Thyroid gland (tissue), 4 donors: Measurements from ENCODE around the gene SLC35A5. TPM values are rescaled to one million over a fixed set of nuclear protein-coding genes. Genes with fewer than 3 reads are reported as not detected.
A peak's percentile ranks its signal among the peaks of the same experiment; 100 is the strongest.

Experiments used
- DNase-seq, 2 donors: peaks; one replicate each; pipeline ENCODE4 v3.0.0-alpha.2; 2019
- H3K27ac ChIP-seq, 3 donors: fragments of 200-600 bp; sonication (generic); 1 replicate in 2 of 3; 2 replicates in 1 of 3; pipeline ENCODE4 v1.5.1; 2016 to 2019; ENCODE audit warnings: mild to moderate bottlenecking in 1 of 3, moderate library complexity in 1 of 3
- H3K27me3 ChIP-seq: fragments of 200-600 bp; sonication (generic); one replicate; pipeline ENCODE4 v1.5.1; 2019
- H3K36me3 ChIP-seq, 2 donors: fragments of 200-600 bp; sonication (generic); one replicate each; pipeline ENCODE4 v1.5.1; 2016 to 2019
- H3K4me1 ChIP-seq, 2 donors: fragments of 200-600 bp; sonication (generic); one replicate each; pipeline ENCODE4 v1.5.1; 2017 to 2019
- H3K4me3 ChIP-seq, 3 donors: fragments of 200-600 bp; sonication (generic); replicated peaks in 1 of 3; 1 replicate in 2 of 3; 2 replicates in 1 of 3; pipeline ENCODE4 v1.5.1; 2016; ENCODE audit warnings: mild to moderate bottlenecking in 1 of 3
- H3K9me3 ChIP-seq: fragments of 200-600 bp; sonication (generic); one replicate; pipeline ENCODE4 v1.5.1; 2017
- POLR2A ChIP-seq, 2 donors: fragments of 450-650 bp; IDR thresholded peaks; one replicate each; pipeline ENCODE4 v1.6.1; 2017; ENCODE audit warnings: antibody characterized with exemption in 2 of 2, mild to moderate bottlenecking in 2 of 2, moderate library complexity in 1 of 2
- WGBS, 2 donors: methylation state at CpG; one replicate each; pipeline ENCODE4 v1.1.5; 2017; 5-methylcytosine and 5-hydroxymethylcytosine counted together
- intact Hi-C: fragments of 100-400 bp; cut with DNase I; formaldehyde crosslinking; loops from one replicate; pipeline ENCODE4 v1.15.1; 2023
- total RNA-seq, 4 donors: library from RNA; depleted of rRNA; stranded (reverse); fragments of >200 nt; gene quantifications; one replicate each; pipeline ENCODE4 v1.2.3, GENCODE V29; 2016
- TF ChIP-seq, protein P1 (sequence below), 6 experiments: fragments of 200-600 bp in 3 of 6; fragments of 450-650 bp in 3 of 6; sonication (generic) in 3 of 6; IDR thresholded peaks; one replicate each; pipeline ENCODE4 v1.5.1; 2016 to 2019; ENCODE audit warnings: antibody characterized with exemption in 6 of 6, mild to moderate bottlenecking in 2 of 6, inconsistent platforms in 1 of 6, moderate library complexity in 1 of 6

The SLC35A5 gene
- total RNA-seq, 4 donors from 2014 or later = 39.5 to 66.1 (median 60.8) TPM

DNA sequence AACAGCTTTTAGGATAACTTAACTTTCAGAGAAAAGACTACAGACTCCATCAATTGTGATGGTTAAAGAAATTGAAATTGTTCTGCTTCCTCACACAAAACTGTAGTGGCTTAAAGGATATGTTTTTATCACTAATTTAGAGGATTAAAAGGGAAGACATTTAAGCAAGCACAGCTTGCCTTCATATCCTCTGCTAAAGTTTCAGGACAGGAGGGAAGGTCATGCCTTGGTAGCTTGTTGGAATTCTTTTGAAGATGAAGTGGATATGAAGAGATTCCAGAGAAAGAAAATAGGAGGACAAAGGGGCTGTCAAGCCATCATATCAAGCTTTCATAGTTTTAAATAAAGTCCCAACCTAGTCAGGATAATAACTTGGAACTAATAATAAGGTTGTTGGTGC is 46.0 kb downstream of the SLC35A5 start:
- DNase-seq = no peak
- TF ChIP-seq POLR2A (IDR thresholded peaks at IDR 0.05) = no peak
- TF ChIP-seq, protein P1, sequence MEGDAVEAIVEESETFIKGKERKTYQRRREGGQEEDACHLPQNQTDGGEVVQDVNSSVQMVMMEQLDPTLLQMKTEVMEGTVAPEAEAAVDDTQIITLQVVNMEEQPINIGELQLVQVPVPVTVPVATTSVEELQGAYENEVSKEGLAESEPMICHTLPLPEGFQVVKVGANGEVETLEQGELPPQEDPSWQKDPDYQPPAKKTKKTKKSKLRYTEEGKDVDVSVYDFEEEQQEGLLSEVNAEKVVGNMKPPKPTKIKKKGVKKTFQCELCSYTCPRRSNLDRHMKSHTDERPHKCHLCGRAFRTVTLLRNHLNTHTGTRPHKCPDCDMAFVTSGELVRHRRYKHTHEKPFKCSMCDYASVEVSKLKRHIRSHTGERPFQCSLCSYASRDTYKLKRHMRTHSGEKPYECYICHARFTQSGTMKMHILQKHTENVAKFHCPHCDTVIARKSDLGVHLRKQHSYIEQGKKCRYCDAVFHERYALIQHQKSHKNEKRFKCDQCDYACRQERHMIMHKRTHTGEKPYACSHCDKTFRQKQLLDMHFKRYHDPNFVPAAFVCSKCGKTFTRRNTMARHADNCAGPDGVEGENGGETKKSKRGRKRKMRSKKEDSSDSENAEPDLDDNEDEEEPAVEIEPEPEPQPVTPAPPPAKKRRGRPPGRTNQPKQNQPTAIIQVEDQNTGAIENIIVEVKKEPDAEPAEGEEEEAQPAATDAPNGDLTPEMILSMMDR (IDR thresholded peaks at IDR 0.05) = no peak
- H3K4me3 ChIP-seq = no peak overlapping the region
- intact Hi-C loops = no loop called here
- H3K4me1 ChIP-seq = peaks cover 7 to 42% of the 10 kb centered on the region in 2 donors
- H3K27ac ChIP-seq = peak overlapping the region; percentile 48 to 77 (median 73)
- no peaks in the 10 kb centered on the region for H3K9me3 ChIP-seq
- no peaks in the 10 kb centered on the region for H3K36me3 ChIP-seq
- no peaks in the 10 kb centered on the region for H3K27me3 ChIP-seq

DNA sequence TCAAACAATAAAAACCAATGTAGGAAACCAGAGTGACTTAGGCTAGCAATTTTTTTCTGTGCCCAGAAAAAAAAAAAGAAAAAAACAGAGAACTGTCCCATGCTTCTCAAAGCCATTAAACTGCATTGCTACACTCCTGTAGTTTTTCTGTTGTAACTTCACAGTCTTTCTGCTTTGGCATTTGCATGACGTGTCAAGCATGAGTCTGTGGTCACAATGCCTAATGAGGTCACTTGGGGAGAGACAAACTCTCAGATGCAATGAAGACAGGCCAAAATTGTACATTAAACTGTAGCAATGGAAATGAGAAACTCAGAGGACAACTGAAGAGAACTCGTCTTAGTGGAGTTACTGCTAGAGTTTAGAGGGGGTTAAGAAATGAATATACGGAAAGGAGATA is 48.3 kb downstream of the SLC35A5 start:
- Histone ChIP-seq H3K4me3 (no peak overlapping the region), H3K4me1 (peaks cover 3 to 32% of the 10 kb centered on the region in 2 donors), H3K27me3 (no peaks in the 10 kb centered on the region), H3K36me3 (no peaks in the 10 kb centered on the region), H3K27ac (no peak overlapping the region), H3K9me3 (no peaks in the 10 kb centered on the region)
- intact Hi-C loops = no loop called here
- no peak for DNase-seq
- WGBS, 2 donors = 81 to 85% methylated on average over 3 of the region's 3 CpGs
- TF ChIP-seq POLR2A (IDR thresholded peaks at IDR 0.05) = no peak

DNA sequence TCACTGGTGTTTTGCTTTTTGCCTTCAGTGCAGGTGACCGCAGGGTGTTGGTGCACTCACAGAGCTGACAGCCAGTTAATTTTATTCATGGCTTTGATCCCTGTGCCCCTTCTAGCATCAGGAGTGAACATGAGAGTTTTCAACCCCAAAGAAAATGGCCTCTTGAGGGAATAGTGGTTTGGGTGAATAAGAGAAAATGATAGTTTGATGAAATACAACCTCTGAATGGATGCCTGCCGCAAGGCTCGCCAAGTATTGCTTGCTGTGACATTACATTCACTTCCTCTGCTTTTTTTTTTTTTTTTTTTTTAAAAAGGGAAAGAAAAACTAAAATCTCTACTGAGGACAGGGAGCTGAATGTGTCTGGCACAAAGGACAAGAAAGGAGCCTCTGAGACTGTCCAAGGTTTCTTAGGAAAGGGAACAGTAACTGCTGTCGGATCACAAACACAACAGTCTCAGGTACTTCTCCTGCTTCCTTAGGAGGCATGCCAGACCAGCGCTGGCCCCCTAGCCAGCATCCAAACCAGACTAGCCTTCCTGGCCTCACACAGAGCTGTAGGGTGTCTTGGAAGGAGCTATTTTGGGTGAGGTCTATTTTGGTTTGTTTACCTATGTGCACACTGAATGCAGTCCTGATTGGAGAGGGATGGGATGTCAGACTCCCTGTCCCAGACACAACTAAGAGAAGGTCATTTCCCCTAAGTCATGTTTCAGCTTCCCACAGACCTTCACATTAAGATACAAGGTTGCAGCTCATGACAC is 50.1 kb downstream of the SLC35A5 start:
- H3K27me3 ChIP-seq = no peaks in the 10 kb centered on the region

DNA sequence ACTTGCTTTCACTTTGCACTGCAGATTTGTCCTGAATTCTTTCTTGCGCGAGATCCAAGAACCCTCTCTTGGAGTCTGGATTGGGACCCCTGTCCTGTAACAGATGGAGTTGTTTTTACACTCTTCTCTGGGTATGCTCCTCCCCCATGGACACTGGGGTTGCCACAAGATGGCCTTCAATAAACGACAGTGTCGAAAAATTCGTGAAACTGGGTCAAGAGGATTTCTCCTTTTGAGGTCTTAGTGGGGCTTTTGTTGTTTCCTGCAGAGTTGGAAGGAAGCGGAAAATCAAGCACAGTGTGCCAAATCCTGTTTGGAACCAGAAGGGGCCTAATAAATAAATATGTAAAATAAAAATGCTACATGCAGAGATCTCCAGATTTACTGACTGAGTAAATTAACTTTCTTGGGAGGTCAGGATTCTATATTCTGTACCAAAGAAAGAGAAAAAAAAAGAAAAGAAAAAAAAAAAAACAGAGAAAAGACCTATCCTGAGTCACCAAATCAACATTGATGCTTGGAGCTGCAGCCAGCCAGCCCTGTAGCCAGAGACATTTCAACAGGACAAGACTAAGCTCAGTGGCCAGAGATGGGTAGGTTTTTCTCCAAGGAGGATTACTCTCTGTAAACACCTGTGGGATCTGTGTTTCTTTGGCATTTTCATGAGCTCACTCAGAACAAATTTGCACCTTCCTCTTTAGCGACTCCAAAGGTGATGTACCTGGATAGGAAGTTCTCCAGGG is 54.3 kb downstream of the SLC35A5 start:
- intact Hi-C loops = no loop called here
- TF ChIP-seq, protein P1 (IDR thresholded peaks at IDR 0.05) = no peak
- TF ChIP-seq POLR2A (IDR thresholded peaks at IDR 0.05) = no peak
- Histone ChIP-seq H3K4me3 (no peak overlapping the region), H3K4me1 (no peaks in the 10 kb centered on the region), H3K36me3 (peaks cover 0 to 5% of the 10 kb centered on the region in 2 donors), H3K27ac (no peak overlapping the region), H3K9me3 (no peaks in the 10 kb centered on the region), H3K27me3 (no peaks in the 10 kb centered on the region)
- 71 to 73% methylated on average over 7 of the region's 7 CpGs for WGBS, 2 donors
- no peak for DNase-seq

More for the DNA sequence above, 50.1 kb downstream of the SLC35A5 start:
- Histone ChIP-seq H3K9me3 (no peaks in the 10 kb centered on the region), H3K36me3 (peaks cover 0 to 5% of the 10 kb centered on the region in 2 donors), H3K4me1 (peaks cover 0 to 15% of the 10 kb centered on the region in 2 donors), H3K27ac (no peak overlapping the region), H3K4me3 (no peak overlapping the region)
- TF ChIP-seq POLR2A (IDR thresholded peaks at IDR 0.05) = no peak
- TF ChIP-seq, protein P1 (IDR thresholded peaks at IDR 0.05) = no peak
- WGBS, 2 donors = 79 to 83% methylated on average over 5 of the region's 5 CpGs
- DNase-seq = no peak
- intact Hi-C loops = no loop called here

DNA sequence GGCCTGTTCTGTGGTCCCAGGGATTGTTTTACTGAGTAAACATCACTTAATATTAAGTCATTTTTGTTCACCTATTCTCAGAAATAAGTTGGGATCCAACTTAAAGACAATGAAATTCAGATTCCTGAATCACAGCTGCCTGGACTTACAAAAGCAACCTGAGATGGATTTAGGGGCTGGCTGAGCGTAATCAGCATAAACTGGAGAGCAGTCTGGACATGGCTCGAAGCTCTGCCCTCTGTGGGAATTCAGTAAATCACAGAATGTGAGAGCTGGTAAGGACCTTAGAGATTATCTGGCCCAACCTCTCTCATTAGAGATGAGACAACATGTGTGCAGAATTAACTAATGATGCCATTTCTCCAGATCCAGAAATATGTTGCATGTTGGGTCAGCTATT is 55.4 kb downstream of the SLC35A5 start:
- Histone ChIP-seq H3K4me1 (no peaks in the 10 kb centered on the region), H3K27me3 (no peaks in the 10 kb centered on the region), H3K27ac (no peak overlapping the region), H3K9me3 (no peaks in the 10 kb centered on the region), H3K4me3 (no peak overlapping the region), H3K36me3 (peaks cover 0 to 5% of the 10 kb centered on the region in 2 donors)
- DNase-seq = no peak
- intact Hi-C loops = no loop called here
- whole genome bisulfite sequencing, 2 donors = 93 to 97% methylated on average over 2 of the region's 2 CpGs
- TF ChIP-seq, protein P1 (IDR thresholded peaks at IDR 0.05) = no peak
- no peak for TF ChIP-seq POLR2A (IDR thresholded peaks at IDR 0.05)
